Choroid plexus epithelial cell (primary cell): ENCODE measurements around the gene HCRTR2.

Experiments used
- DNase-seq: peaks from one replicate; pipeline ENCODE4 v3.0.0-alpha.2; 2010; ENCODE audit warnings: low read depth
- H3K4me3 ChIP-seq: 2 replicates; pipeline ENCODE4 v1.5.1; 2011; ENCODE audit warnings: low read depth, mild to moderate bottlenecking, control low read depth, low read length, moderate library complexity
- CTCF ChIP-seq: conservative IDR thresholded peaks from 2 replicates; pipeline ENCODE4 v1.5.1; 2011; ENCODE audit warnings: low read depth, mild to moderate bottlenecking, control low read depth, inconsistent platforms, low read length, moderate library complexity

Gene HCRTR2

GRCh38 chr6:55182016-55182650 lies 7.8 kb downstream of the HCRTR2 start:
- H3K4me3 ChIP-seq, result no peak overlapping the region
- no peak for DNase-seq
- no peak for TF ChIP-seq CTCF

GRCh38 chr6:55184782-55185530 lies 10.6 kb downstream of the HCRTR2 start:
- DNase-seq, result no peak
- no peak for TF ChIP-seq CTCF

GRCh38 chr6:55198715-55199114 lies 24.4 kb downstream of the HCRTR2 start:
- DNase-seq, result no peak
- TF ChIP-seq CTCF, result no peak
- no peak overlapping the region for H3K4me3 ChIP-seq

More at GRCh38 chr6:55184782-55185530, 10.6 kb downstream of the HCRTR2 start:
- no peak overlapping the region for H3K4me3 ChIP-seq

- H3K4me3 ChIP-seq, result no peak overlapping the region
- TF ChIP-seq CTCF, result no peak
- DNase-seq, result no peak
Measured at GRCh38 chr6:55199239-55199638, 24.9 kb downstream of the HCRTR2 start.

- TF ChIP-seq CTCF, result no peak
- no peak for DNase-seq
- H3K4me3 ChIP-seq, result no peak overlapping the region
Measured at GRCh38 chr6:55208478-55209458, 34.5 kb downstream of the HCRTR2 start.

GRCh38 chr6:55210952-55211351 lies 36.6 kb downstream of the HCRTR2 start:
- no peak for DNase-seq
- H3K4me3 ChIP-seq, result no peak overlapping the region
- TF ChIP-seq CTCF, result no peak
